ENCODE results near the gene ANKRD1.
A peak's percentile ranks its signal among the peaks of the same experiment; 100 is the strongest.

The ANKRD1 gene

GRCh38 chr10:90917238-90917967 lies 3.5 kb downstream of the ANKRD1 start:
- Histone ChIP-seq H3K4me1 (ENCODE audit: control insufficient read depth, insufficient read depth, low read length) (peaks cover 29% of the 10 kb centered on the region), H3K36me3 (ENCODE audit: control insufficient read depth, insufficient read depth, low read length, severe bottlenecking) (peaks cover 12% of the 10 kb centered on the region), H3K9me3 (ENCODE audit: control insufficient read depth, low read length) (no peaks in the 10 kb centered on the region), H3K27me3 (replicated peaks; ENCODE audit: control insufficient read depth, insufficient read depth, low read length) (no peaks in the 10 kb centered on the region), H3K9ac (ENCODE audit: low read length) (peak overlapping the region; percentile 18), H3K4me3 (ENCODE audit: low read length) (peak overlapping the region; percentile 71)
- DNase-seq (ENCODE audit: low read depth) = no peak

DNA sequence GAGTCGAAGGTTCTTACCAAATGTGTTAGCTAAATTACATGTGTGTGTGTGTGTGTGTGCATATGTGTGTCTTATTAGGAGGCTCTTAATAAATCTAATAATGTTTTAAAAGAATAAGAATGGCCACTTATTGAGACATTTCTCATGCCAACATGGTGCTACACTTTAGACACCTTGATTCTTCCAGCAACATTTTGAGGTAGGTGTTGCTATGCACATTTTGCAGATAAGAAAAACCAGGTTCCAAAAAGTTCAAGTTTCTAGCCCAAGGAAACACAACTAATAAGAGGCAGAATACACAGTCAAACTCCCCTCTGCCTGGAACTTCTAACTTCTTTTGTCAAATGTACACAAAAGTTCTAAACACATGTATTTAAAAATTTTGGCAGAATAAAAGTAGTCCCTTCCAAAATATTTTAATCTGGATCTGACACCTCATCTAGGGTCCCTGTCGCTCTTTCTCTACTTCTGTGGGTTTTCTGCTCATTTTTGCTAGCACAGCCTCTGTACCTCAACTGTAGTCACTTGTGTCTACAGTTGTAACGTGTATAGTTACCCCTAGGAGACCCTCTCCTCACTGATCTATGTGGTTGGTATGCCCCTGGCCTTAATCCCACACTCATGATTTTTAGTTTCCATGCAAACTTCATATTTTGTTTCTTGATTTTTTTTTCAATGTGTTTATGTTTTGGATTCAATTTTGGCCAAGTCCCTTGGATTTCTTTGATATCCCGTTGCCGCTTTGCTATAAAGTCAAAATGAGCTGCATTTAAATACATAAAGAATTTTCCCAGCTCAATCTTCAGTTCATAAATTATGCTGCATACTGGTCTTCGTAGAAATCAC lies 4.3 kb downstream of the ANKRD1 start:
- H3K27me3 ChIP-seq (replicated peaks; ENCODE audit: control insufficient read depth, insufficient read depth, low read length) = no peaks in the 10 kb centered on the region
- no peaks in the 10 kb centered on the region for H3K9me3 ChIP-seq (ENCODE audit: control insufficient read depth, low read length)
- peaks cover 25% of the 10 kb centered on the region for H3K4me1 ChIP-seq (ENCODE audit: control insufficient read depth, insufficient read depth, low read length)
- H3K4me3 ChIP-seq (ENCODE audit: low read length) = no peak overlapping the region
- peak overlapping the region; percentile 18 for H3K9ac ChIP-seq (ENCODE audit: low read length)
- peaks cover 12% of the 10 kb centered on the region for H3K36me3 ChIP-seq (ENCODE audit: control insufficient read depth, insufficient read depth, low read length, severe bottlenecking)
- DNase-seq (ENCODE audit: low read depth) = no peak

DNA sequence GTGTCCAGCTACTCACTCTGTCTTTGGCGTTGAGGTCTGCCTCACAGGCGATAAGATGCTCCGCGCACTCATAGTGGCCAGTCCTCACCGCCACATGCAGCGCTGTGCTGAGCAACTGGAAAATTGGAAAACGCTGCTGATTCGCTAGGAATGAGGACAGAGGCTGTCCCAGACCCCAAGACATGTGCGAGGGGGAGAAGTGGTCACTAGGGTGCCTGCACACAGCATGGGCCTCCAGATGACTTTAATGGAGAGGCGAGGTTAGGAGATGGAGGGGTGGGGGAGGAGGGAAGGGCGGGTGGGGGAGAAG lies 5.2 kb downstream of the ANKRD1 start:
- Histone ChIP-seq H3K27me3 (replicated peaks; ENCODE audit: control insufficient read depth, insufficient read depth, low read length) (no peaks in the 10 kb centered on the region), H3K9ac (ENCODE audit: low read length) (no peak overlapping the region), H3K4me1 (ENCODE audit: control insufficient read depth, insufficient read depth, low read length) (peaks cover 18% of the 10 kb centered on the region), H3K36me3 (ENCODE audit: control insufficient read depth, insufficient read depth, low read length, severe bottlenecking) (peaks cover 12% of the 10 kb centered on the region), H3K4me3 (ENCODE audit: low read length) (no peak overlapping the region), H3K9me3 (ENCODE audit: control insufficient read depth, low read length) (no peaks in the 10 kb centered on the region)
- no peak for DNase-seq (ENCODE audit: low read depth)

GRCh38 chr10:90914992-90915765 lies 5.7 kb downstream of the ANKRD1 start:
- no peak for DNase-seq (ENCODE audit: low read depth)
- Histone ChIP-seq H3K9me3 (ENCODE audit: control insufficient read depth, low read length) (no peaks in the 10 kb centered on the region), H3K27me3 (replicated peaks; ENCODE audit: control insufficient read depth, insufficient read depth, low read length) (no peaks in the 10 kb centered on the region), H3K9ac (ENCODE audit: low read length) (peak overlapping the region; percentile 40), H3K4me3 (ENCODE audit: low read length) (peak overlapping the region; percentile 14), H3K36me3 (ENCODE audit: control insufficient read depth, insufficient read depth, low read length, severe bottlenecking) (peaks cover 12% of the 10 kb centered on the region), H3K4me1 (ENCODE audit: control insufficient read depth, insufficient read depth, low read length) (peaks cover 17% of the 10 kb centered on the region)

- no peaks in the 10 kb centered on the region for H3K9me3 ChIP-seq (ENCODE audit: control insufficient read depth, low read length)
- peaks cover 12% of the 10 kb centered on the region for H3K36me3 ChIP-seq (ENCODE audit: control insufficient read depth, insufficient read depth, low read length, severe bottlenecking)
- no peak overlapping the region for H3K4me3 ChIP-seq (ENCODE audit: low read length)
- DNase-seq (ENCODE audit: low read depth) = no peak
- H3K9ac ChIP-seq (ENCODE audit: low read length) = no peak overlapping the region
- H3K27me3 ChIP-seq (replicated peaks; ENCODE audit: control insufficient read depth, insufficient read depth, low read length) = no peaks in the 10 kb centered on the region
- H3K4me1 ChIP-seq (ENCODE audit: control insufficient read depth, insufficient read depth, low read length) = peaks cover 9% of the 10 kb centered on the region
These were observed 7.0 kb downstream of the ANKRD1 start for GRCh38 chr10:90913774-90914420.

GRCh38 chr10:90912854-90913479 lies 7.9 kb downstream of the ANKRD1 start:
- Histone ChIP-seq H3K4me1 (ENCODE audit: control insufficient read depth, insufficient read depth, low read length) (peaks cover 5% of the 10 kb centered on the region), H3K36me3 (ENCODE audit: control insufficient read depth, insufficient read depth, low read length, severe bottlenecking) (peaks cover 12% of the 10 kb centered on the region), H3K4me3 (ENCODE audit: low read length) (no peak overlapping the region), H3K9me3 (ENCODE audit: control insufficient read depth, low read length) (no peaks in the 10 kb centered on the region), H3K27me3 (replicated peaks; ENCODE audit: control insufficient read depth, insufficient read depth, low read length) (no peaks in the 10 kb centered on the region), H3K9ac (ENCODE audit: low read length) (no peak overlapping the region)
- no peak for DNase-seq (ENCODE audit: low read depth)

GRCh38 chr10:90912174-90912573 lies 8.7 kb downstream of the ANKRD1 start:
- H3K4me3 ChIP-seq (ENCODE audit: low read length) = no peak overlapping the region
- H3K4me1 ChIP-seq (ENCODE audit: control insufficient read depth, insufficient read depth, low read length) = peaks cover 5% of the 10 kb centered on the region
- H3K36me3 ChIP-seq (ENCODE audit: control insufficient read depth, insufficient read depth, low read length, severe bottlenecking) = peaks cover 6% of the 10 kb centered on the region
- DNase-seq (ENCODE audit: low read depth) = no peak
- H3K9ac ChIP-seq (ENCODE audit: low read length) = peak overlapping the region; percentile 53
- H3K9me3 ChIP-seq (ENCODE audit: control insufficient read depth, low read length) = no peaks in the 10 kb centered on the region
- H3K27me3 ChIP-seq (replicated peaks; ENCODE audit: control insufficient read depth, insufficient read depth, low read length) = no peaks in the 10 kb centered on the region

DNA sequence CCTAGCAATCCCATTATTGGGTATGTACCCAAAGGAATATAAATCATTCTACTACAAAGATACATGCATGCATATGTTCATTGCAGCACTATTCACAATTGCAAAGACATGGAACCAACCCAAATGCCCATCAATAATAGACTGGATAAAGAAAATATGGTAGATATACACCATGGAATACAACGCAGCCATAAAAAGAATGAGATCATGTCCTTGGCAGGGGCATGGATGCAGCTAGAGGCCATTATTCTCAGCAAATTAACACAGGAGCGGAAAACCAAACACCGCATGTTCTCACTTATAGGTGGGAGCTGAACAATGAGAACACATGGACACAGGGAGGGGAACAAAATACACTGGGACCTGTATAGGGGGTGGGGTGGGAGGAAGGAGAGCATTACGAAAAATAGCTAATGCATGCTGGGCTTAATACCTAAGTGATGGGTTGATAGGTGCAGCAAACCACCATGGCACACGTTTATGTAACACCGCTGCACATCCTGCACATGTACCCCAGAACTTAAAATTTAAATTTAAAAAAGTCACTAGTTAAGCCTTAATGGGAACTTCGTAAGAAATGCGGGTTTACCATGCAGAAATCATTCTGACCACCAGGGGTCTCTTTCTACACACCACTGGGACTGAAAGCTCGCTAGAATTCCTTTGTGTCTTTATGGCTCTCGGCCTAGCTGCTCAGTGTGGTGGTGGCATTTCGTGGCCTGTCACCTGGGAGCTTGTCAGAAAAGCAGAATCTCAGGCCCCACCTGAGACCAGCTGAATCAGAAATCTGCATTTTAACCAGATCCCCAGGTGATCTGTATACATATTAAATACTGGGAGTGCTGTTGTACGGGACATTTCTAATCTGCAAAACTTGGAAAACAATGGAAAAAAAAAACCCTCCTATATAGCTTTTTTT lies 9.5 kb downstream of the ANKRD1 start:
- no peak overlapping the region for H3K4me3 ChIP-seq (ENCODE audit: low read length)
- peak overlapping the region; percentile 53 for H3K9ac ChIP-seq (ENCODE audit: low read length)
- peaks cover 5% of the 10 kb centered on the region for H3K4me1 ChIP-seq (ENCODE audit: control insufficient read depth, insufficient read depth, low read length)
- no peaks in the 10 kb centered on the region for H3K27me3 ChIP-seq (replicated peaks; ENCODE audit: control insufficient read depth, insufficient read depth, low read length)
- H3K9me3 ChIP-seq (ENCODE audit: control insufficient read depth, low read length) = no peaks in the 10 kb centered on the region
- H3K36me3 ChIP-seq (ENCODE audit: control insufficient read depth, insufficient read depth, low read length, severe bottlenecking) = peaks cover 6% of the 10 kb centered on the region
- DNase-seq (ENCODE audit: low read depth) = peak; percentile 92

DNA sequence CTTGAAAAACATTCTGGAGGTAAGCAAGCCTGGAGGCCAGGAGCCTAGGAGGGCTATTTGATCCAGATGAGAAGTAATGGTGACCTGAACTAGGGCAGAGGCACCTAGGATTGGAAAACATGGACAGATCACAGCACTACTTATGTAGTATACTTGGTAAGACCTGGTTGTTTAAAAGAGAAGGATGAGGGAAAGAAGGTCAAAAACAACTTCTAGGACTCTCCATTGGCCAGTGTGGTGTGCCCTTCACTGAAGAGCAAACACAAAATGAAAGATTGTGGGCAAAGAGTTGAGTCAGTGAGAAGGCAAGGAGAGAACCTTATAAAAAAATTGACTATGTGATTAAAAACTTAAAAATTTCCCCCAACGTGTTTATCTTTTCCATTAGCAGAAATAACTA lies 14.3 kb downstream of the ANKRD1 start:
- Histone ChIP-seq H3K36me3 (ENCODE audit: control insufficient read depth, insufficient read depth, low read length, severe bottlenecking) (peaks cover 24% of the 10 kb centered on the region), H3K27me3 (replicated peaks; ENCODE audit: control insufficient read depth, insufficient read depth, low read length) (no peaks in the 10 kb centered on the region), H3K9me3 (ENCODE audit: control insufficient read depth, low read length) (no peaks in the 10 kb centered on the region), H3K4me3 (ENCODE audit: low read length) (no peak overlapping the region), H3K9ac (ENCODE audit: low read length) (no peak overlapping the region), H3K4me1 (ENCODE audit: control insufficient read depth, insufficient read depth, low read length) (no peaks in the 10 kb centered on the region)
- DNase-seq (ENCODE audit: low read depth) = no peak

- no peaks in the 10 kb centered on the region for H3K9me3 ChIP-seq (ENCODE audit: control insufficient read depth, low read length)
- no peaks in the 10 kb centered on the region for H3K4me1 ChIP-seq (ENCODE audit: control insufficient read depth, insufficient read depth, low read length)
- peaks cover 30% of the 10 kb centered on the region for H3K36me3 ChIP-seq (ENCODE audit: control insufficient read depth, insufficient read depth, low read length, severe bottlenecking)
- H3K27me3 ChIP-seq (replicated peaks; ENCODE audit: control insufficient read depth, insufficient read depth, low read length) = no peaks in the 10 kb centered on the region
- no peak overlapping the region for H3K9ac ChIP-seq (ENCODE audit: low read length)
- H3K4me3 ChIP-seq (ENCODE audit: low read length) = no peak overlapping the region
- DNase-seq (ENCODE audit: low read depth) = no peak
These were observed 15.0 kb downstream of the ANKRD1 start for GRCh38 chr10:90905925-90906324.
